T-cell (primary cell): ENCODE data around the gene FGF2. TPM values are rescaled to one million over a fixed set of nuclear protein-coding genes. Genes with fewer than 3 reads are reported as not detected.

Experiments
- ATAC-seq, 4 experiments: fragments of 200-7000 bp in 3 of 4; fragments of 150-1000 bp in 1 of 4; cut with Tn5 transposase; replicated peaks in 1 of 4; 1 replicate in 3 of 4; 2 replicates in 1 of 4; pipeline ENCODE4 v1.10.0; 2021; ENCODE audit warnings: moderate library complexity in 3 of 4, mild to moderate bottlenecking in 2 of 4, moderate number of reproducible peaks in 1 of 4
- CTCF ChIA-PET, 2 donors: fragments of 300-600 bp; sonication (Branson Sonifier 250); formaldehyde crosslinking; loops; one replicate each; lab custom pipeline; 2022; ENCODE audit warnings: antibody characterized with exemption in 2 of 2; lab: Charles Lee
- POLR2A ChIA-PET, 2 donors: fragments of 300-600 bp; sonication (Branson Sonifier 250); formaldehyde crosslinking; loops; one replicate each; lab custom pipeline; 2022; ENCODE audit warnings: antibody characterized with exemption in 2 of 2; lab: Charles Lee
- DNase-seq, 35 experiments: peaks; one replicate each; pipeline versions ENCODE4 v3.0.0 to v3.0.0-alpha.2; 2013 to 2023
- H3K27ac ChIP-seq: one replicate; pipeline ENCODE4 v1.5.1; 2013; ENCODE audit warnings: low read length
- H3K27me3 ChIP-seq, 2 experiments: replicated peaks in 1 of 2; 1 replicate in 1 of 2; 2 replicates in 1 of 2; pipeline versions ENCODE4 v1.6.1 to v1.7.0; 2013; ENCODE audit warnings: low read length in 1 of 2, mixed read lengths in 1 of 2; ENCODE audit not compliant: control insufficient read depth in 2 of 2, insufficient read depth in 2 of 2; ENCODE audit errors: extremely low read depth in 1 of 2
- H3K36me3 ChIP-seq, 2 donors: 1 replicate in 1 of 2; 2 replicates in 1 of 2; pipeline versions ENCODE4 v1.6.1 to v1.7.0; 2013; ENCODE audit warnings: low read length in 1 of 2; ENCODE audit not compliant: control insufficient read depth in 2 of 2, insufficient read depth in 1 of 2; ENCODE audit errors: extremely low read depth in 1 of 2
- H3K4me1 ChIP-seq, 2 experiments: 1 replicate in 1 of 2; 2 replicates in 1 of 2; pipeline versions ENCODE4 v1.6.1 to v1.7.0; 2013; ENCODE audit warnings: low read length in 2 of 2, mixed read lengths in 1 of 2; ENCODE audit not compliant: insufficient read depth in 2 of 2, control insufficient read depth in 1 of 2; ENCODE audit errors: extremely low read depth in 1 of 2
- H3K4me3 ChIP-seq, 2 donors: 1 replicate in 1 of 2; 2 replicates in 1 of 2; pipeline versions ENCODE4 v1.5.1 to v1.7.0; 2013; ENCODE audit warnings: mild to moderate bottlenecking in 2 of 2, low read length in 1 of 2, moderate library complexity in 1 of 2; ENCODE audit not compliant: control insufficient read depth in 1 of 2; ENCODE audit errors: extremely low read depth in 1 of 2
- H3K9me3 ChIP-seq: 2 replicates; pipeline ENCODE4 v1.7.0; 2013
- H3K27ac Mint-ChIP-seq, 2 donors: one replicate each; pipeline ENCODE4 v1.8.0; 2020 to 2021; ENCODE audit warnings: mild to moderate bottlenecking in 2 of 2, mixed read lengths in 2 of 2
- H3K27me3 Mint-ChIP-seq, 2 donors: one replicate each; pipeline ENCODE4 v1.8.0; 2021 to 2022; ENCODE audit warnings: mixed read lengths in 2 of 2
- H3K36me3 Mint-ChIP-seq: one replicate; pipeline ENCODE4 v1.8.0; 2021; ENCODE audit warnings: mixed read lengths
- H3K4me1 Mint-ChIP-seq, 3 donors: one replicate each; pipeline ENCODE4 v1.8.0; 2020 to 2022; ENCODE audit warnings: mixed read lengths in 3 of 3, mild to moderate bottlenecking in 1 of 3
- H3K4me3 Mint-ChIP-seq, 3 donors: one replicate each; pipeline ENCODE4 v1.8.0; 2020 to 2022; ENCODE audit warnings: mild to moderate bottlenecking in 3 of 3, mixed read lengths in 3 of 3, moderate library complexity in 3 of 3
- H3K9me3 Mint-ChIP-seq, 3 donors: one replicate each; pipeline ENCODE4 v1.8.0; 2020 to 2022; ENCODE audit warnings: mixed read lengths in 3 of 3
- WGBS: methylation state at CpG from one replicate; pipeline ENCODE4 v1.1.5; 2013; ENCODE audit warnings: missing lambda C conversion rate; ENCODE audit not compliant: insufficient coverage; 5-methylcytosine and 5-hydroxymethylcytosine counted together
- total RNA-seq, 35 experiments: library from RNA in 6 of 35; stranded (reverse) in 6 of 35; fragments of 120-200 nt in 1 of 35; gene quantifications; one replicate each; pipeline versions ENCODE4 v1.2.1 to v1.2.4 and lab custom pipeline; 2013 to 2026

Gene FGF2
- total RNA-seq, 5 donors from 2014 or later (not counting 1 experiment from before 2014, with no cell fraction given) = 0.13 to 0.23 (median 0.20) TPM; not detected in 2

DNA sequence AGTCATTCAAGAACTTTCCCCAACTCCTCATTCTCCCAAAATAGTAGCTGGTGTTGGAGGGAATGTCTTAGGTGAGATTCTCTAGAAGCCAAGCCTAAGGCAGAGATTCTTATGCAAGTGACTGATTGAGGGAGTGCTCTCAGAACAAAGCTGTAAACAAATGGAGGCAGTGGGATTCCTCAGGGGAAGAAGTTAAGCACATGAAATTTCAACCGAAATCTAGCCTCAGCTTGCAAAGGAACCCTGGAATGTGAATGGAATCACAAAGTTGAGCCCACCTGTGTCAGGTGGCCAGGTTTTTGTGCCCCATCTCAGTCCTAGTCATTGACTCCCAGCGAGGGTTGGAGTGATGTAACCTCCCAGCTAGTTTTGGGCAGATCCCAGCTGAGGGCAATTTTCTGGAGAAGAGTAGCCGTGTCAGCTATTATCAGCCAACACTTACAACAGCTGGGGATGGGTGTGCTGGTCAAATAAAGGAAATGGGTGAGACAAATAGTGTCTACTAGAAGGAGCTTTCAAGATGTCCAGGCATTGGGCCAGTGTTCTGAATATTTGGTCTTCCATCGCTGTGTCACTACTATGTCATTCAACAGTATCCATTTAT lies 29.7 kb upstream of the FGF2 start:
- no peak for DNase-seq
- no peaks in the 10 kb centered on the region for H3K9me3 Mint-ChIP-seq

GRCh38 chr4:122797405-122798094 lies 29.1 kb upstream of the FGF2 start:
- no peaks in the 10 kb centered on the region for H3K9me3 ChIP-seq
- H3K27ac ChIP-seq = no peak overlapping the region
- no peaks in the 10 kb centered on the region for H3K36me3 ChIP-seq
- no CpG with 5 or more reads among the region's 2 CpGs for WGBS
- H3K4me3 Mint-ChIP-seq = no peak overlapping the region
- no peak overlapping the region for H3K27ac Mint-ChIP-seq
- POLR2A ChIA-PET = interaction anchor here in 1 of 2 donors (0.6 kb wide), 1 partner anchor 48 kb away, joined by 3 read pairs; no protein-coding TSS in a partner anchor
- peaks cover 0 to 2% of the 10 kb centered on the region in 2 donors for H3K27me3 Mint-ChIP-seq
- H3K36me3 Mint-ChIP-seq = no peaks in the 10 kb centered on the region
- no peaks in the 10 kb centered on the region for H3K27me3 ChIP-seq
- CTCF ChIA-PET = interaction anchor here in 1 of 2 donors (0.5 kb wide), 1 partner anchor 1706 kb away, joined by 4 read pairs; no protein-coding TSS in a partner anchor
- no peaks in the 10 kb centered on the region for H3K4me1 Mint-ChIP-seq
- H3K4me3 ChIP-seq = no peak overlapping the region
- ATAC-seq (no peak), DNase-seq (no peak)
- no peaks in the 10 kb centered on the region for H3K4me1 ChIP-seq
- no peaks in the 10 kb centered on the region for H3K9me3 Mint-ChIP-seq

More for the DNA sequence above, 29.7 kb upstream of the FGF2 start:
- Mint-ChIP-seq H3K4me1 (no peaks in the 10 kb centered on the region), H3K4me3 (no peak overlapping the region), H3K27me3 (peaks cover 0 to 2% of the 10 kb centered on the region in 2 donors), H3K36me3 (no peaks in the 10 kb centered on the region), H3K27ac (no peak overlapping the region)
- WGBS = 85% methylated on average over 3 of the region's 4 CpGs
- Histone ChIP-seq H3K9me3 (no peaks in the 10 kb centered on the region), H3K4me1 (no peaks in the 10 kb centered on the region), H3K27me3 (no peaks in the 10 kb centered on the region), H3K36me3 (no peaks in the 10 kb centered on the region), H3K4me3 (no peak overlapping the region), H3K27ac (no peak overlapping the region)
- ATAC-seq = no peak
- ChIA-PET CTCF (no interaction called here), POLR2A (no interaction called here)

DNA sequence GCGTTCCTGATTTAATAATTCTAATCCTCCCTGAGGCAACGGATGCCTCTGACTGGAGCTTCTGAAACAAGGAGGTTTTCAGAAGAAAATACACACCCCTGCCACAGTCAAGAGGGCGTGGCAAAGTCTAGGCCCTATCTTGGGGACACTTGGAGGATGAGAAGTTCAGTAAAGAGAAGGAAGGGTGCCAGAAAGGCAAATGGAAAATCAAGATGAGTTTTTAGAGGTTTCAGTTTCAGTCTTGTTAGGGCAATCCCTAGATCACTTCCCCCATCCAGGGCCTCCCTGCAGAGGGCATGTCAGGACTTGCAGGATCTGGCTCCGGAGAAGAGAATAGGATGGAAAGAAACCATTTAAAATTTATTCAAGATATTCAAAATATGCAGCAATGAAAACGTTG lies 28.5 kb upstream of the FGF2 start:
- Histone ChIP-seq H3K4me1 (no peaks in the 10 kb centered on the region), H3K36me3 (no peaks in the 10 kb centered on the region), H3K27ac (no peak overlapping the region), H3K4me3 (no peak overlapping the region), H3K27me3 (no peaks in the 10 kb centered on the region), H3K9me3 (no peaks in the 10 kb centered on the region)
- Mint-ChIP-seq H3K9me3 (no peaks in the 10 kb centered on the region), H3K4me3 (no peak overlapping the region), H3K36me3 (no peaks in the 10 kb centered on the region), H3K4me1 (no peaks in the 10 kb centered on the region), H3K27ac (no peak overlapping the region), H3K27me3 (peaks cover 0 to 2% of the 10 kb centered on the region in 2 donors)
- CTCF ChIA-PET = no interaction called here
- WGBS = no CpG with 5 or more reads among the region's 5 CpGs
- POLR2A ChIA-PET = interaction anchor here in 1 of 2 donors (0.6 kb wide), 1 partner anchor 48 kb away, joined by 3 read pairs; no protein-coding TSS in a partner anchor
- no peak for DNase-seq
- ATAC-seq = no peak

DNA sequence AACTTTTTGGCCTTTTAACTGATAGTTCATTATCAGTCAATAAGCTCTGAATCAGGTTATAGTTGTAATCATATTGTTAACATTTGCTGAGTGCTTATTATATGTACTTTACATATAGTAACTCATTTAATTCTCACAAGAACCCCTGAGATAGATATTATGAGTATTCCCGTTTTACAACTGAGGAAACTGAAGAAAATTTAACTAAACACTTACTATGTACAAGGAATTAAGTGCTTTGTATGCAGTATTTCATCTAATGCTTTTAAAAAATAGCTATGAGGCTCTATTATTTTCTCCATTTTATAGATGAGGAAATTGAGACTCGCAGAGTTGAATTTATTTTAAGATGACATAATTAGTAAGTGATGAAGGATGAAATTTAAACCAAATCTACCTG lies 27.7 kb upstream of the FGF2 start:
- Mint-ChIP-seq H3K4me1 (no peaks in the 10 kb centered on the region), H3K27ac (no peak overlapping the region), H3K36me3 (no peaks in the 10 kb centered on the region), H3K9me3 (no peaks in the 10 kb centered on the region), H3K4me3 (no peak overlapping the region), H3K27me3 (peaks cover 0 to 2% of the 10 kb centered on the region in 2 donors)
- no peaks in the 10 kb centered on the region for H3K27me3 ChIP-seq
- DNase-seq (no peak), ATAC-seq (no peak)
- H3K27ac ChIP-seq = no peak overlapping the region
- H3K4me3 ChIP-seq = no peak overlapping the region
- no CpG with 5 or more reads among the region's 2 CpGs for WGBS
- no peaks in the 10 kb centered on the region for H3K36me3 ChIP-seq
- CTCF ChIA-PET = interaction anchor here in 1 of 2 donors (0.7 kb wide), 1 partner anchor 985 kb away, joined by 3 read pairs; no protein-coding TSS in a partner anchor
- no peaks in the 10 kb centered on the region for H3K4me1 ChIP-seq
- POLR2A ChIA-PET = no interaction called here
- H3K9me3 ChIP-seq = no peaks in the 10 kb centered on the region

GRCh38 chr4:122803788-122804208 lies 22.8 kb upstream of the FGF2 start:
- ChIA-PET POLR2A (no interaction called here), CTCF (no interaction called here)
- peaks cover 0 to 2% of the 10 kb centered on the region in 2 donors for H3K27me3 Mint-ChIP-seq
- peaks cover 0 to 2% of the 10 kb centered on the region in 2 experiments for H3K27me3 ChIP-seq
- H3K27ac Mint-ChIP-seq = no peak overlapping the region
- no peak overlapping the region for H3K4me3 ChIP-seq
- no peaks in the 10 kb centered on the region for H3K36me3 Mint-ChIP-seq
- no peak for ATAC-seq
- no peaks in the 10 kb centered on the region for H3K36me3 ChIP-seq
- H3K27ac ChIP-seq = no peak overlapping the region
- H3K4me3 Mint-ChIP-seq = no peak overlapping the region
- WGBS = 100% methylated on average over 1 of the region's 4 CpGs
- no peaks in the 10 kb centered on the region for H3K4me1 ChIP-seq
- no peak for DNase-seq
- no peaks in the 10 kb centered on the region for H3K9me3 ChIP-seq
- no peaks in the 10 kb centered on the region for H3K9me3 Mint-ChIP-seq
- H3K4me1 Mint-ChIP-seq = no peaks in the 10 kb centered on the region

- ATAC-seq (no peak), DNase-seq (no peak)
- Mint-ChIP-seq H3K36me3 (no peaks in the 10 kb centered on the region), H3K9me3 (no peaks in the 10 kb centered on the region), H3K4me3 (no peak overlapping the region), H3K27ac (no peak overlapping the region), H3K27me3 (no peaks in the 10 kb centered on the region), H3K4me1 (no peaks in the 10 kb centered on the region)
- Histone ChIP-seq H3K4me3 (no peak overlapping the region), H3K4me1 (no peaks in the 10 kb centered on the region), H3K27ac (no peak overlapping the region), H3K36me3 (no peaks in the 10 kb centered on the region), H3K9me3 (no peaks in the 10 kb centered on the region), H3K27me3 (peaks cover 0 to 5% of the 10 kb centered on the region in 2 experiments)
- ChIA-PET POLR2A (no interaction called here), CTCF (interaction anchor here in 1 of 2 donors (0.7 kb wide), 1 partner anchor 114 kb away, joined by 3 read pairs; no protein-coding TSS in a partner anchor)
- WGBS = no CpG with 5 or more reads among the region's 3 CpGs
These were observed 19.5 kb upstream of the FGF2 start for GRCh38 chr4:122806981-122807679.
